Psoas muscle (tissue), 8 donors: Measurements from ENCODE around the gene CDH4. TPM values are rescaled to one million over a fixed set of nuclear protein-coding genes. Genes with fewer than 3 reads are reported as not detected.
"Not testable (repeated sequence)": the region's sequence is repeated elsewhere in the genome, so short reads cannot be mapped to it uniquely, and the experiment has no call there.

Experiments used
- ATAC-seq, 4 donors: fragments of 200-7000 bp; cut with Tn5 transposase; one replicate each; pipeline ENCODE4 v1.9.1; 2020; ENCODE audit warnings: moderate library complexity in 3 of 4, mild to moderate bottlenecking in 2 of 4
- DNase-seq, 2 donors: peaks; one replicate each; pipeline ENCODE4 v3.0.0-alpha.2; 2020
- H3K27ac ChIP-seq: fragments of 200-600 bp; one replicate; pipeline ENCODE4 v1.8.0; 2022
- H3K27me3 ChIP-seq, 3 donors: fragments of 200-600 bp in 1 of 3; one replicate each; pipeline versions ENCODE4 v1.6.1 to v1.8.0; 2013 to 2022; ENCODE audit warnings: low read length in 2 of 3, mild to moderate bottlenecking in 2 of 3, moderate library complexity in 1 of 3; ENCODE audit not compliant: insufficient read depth in 3 of 3
- H3K36me3 ChIP-seq, 2 donors: fragments of 200-600 bp in 1 of 2; one replicate each; pipeline versions ENCODE4 v1.6.1 to v1.8.0; 2013 to 2022; ENCODE audit warnings: low read depth in 1 of 2, mild to moderate bottlenecking in 1 of 2, moderate library complexity in 1 of 2; ENCODE audit not compliant: insufficient read depth in 1 of 2
- H3K4me1 ChIP-seq: fragments of 200-600 bp; one replicate; pipeline ENCODE4 v1.8.0; 2022
- H3K4me3 ChIP-seq: fragments of 200-600 bp; one replicate; pipeline ENCODE4 v1.8.0; 2022; ENCODE audit warnings: mild to moderate bottlenecking
- H3K9me3 ChIP-seq: fragments of 200-600 bp; one replicate; pipeline ENCODE4 v1.8.0; 2022
- WGBS, 3 donors: extraction: QIAGEN DNeasy Blood & Tissue Kit; methylation state at CpG; one replicate each; pipeline versions ENCODE4 v1.1.6 to v1.1.7; 2013; 5-methylcytosine and 5-hydroxymethylcytosine counted together
- intact Hi-C, 2 donors: fragments of 100-400 bp; cut with DNase I; formaldehyde crosslinking; loops; one replicate each; pipeline versions ENCODE4 v1.11.0 to v1.14.2; 2022
- polyA plus RNA-seq, 3 donors: library from polyadenylated mRNA; stranded (reverse); fragments of 200-250 nt; gene quantifications; one replicate each; pipeline ENCODE4 v1.2.3, GENCODE V29; 2013
- total RNA-seq, 4 donors: library from RNA; stranded (reverse); fragmentation: NEBNext Ultra II Directional in 2 of 4; extraction: Animal tissue kit (Norgen Biotek cat#: 25700) in 2 of 4; gene quantifications; one replicate each; pipeline versions ENCODE4 v1.2.1 to v1.2.4, GENCODE V29; 2021 to 2023
- TF ChIP-seq, protein P1 (sequence below): fragments of 200-600 bp; IDR thresholded peaks from one replicate; pipeline ENCODE4 v1.8.0; 2022; ENCODE audit warnings: antibody characterized with exemption
- donor health status: healthy with polysubstance abuse.
- donor health status: DM: no; HTN: no; CAD: no; lungs with moderate emphysema.
- donor health status: Bipolar disorder and iron deficiency.
- donor health status: healthy.
- donor health status: DM: yes; HTN: yes; CAD: no.
- donor health status: DM: no; HTN: no; CAD: no.
- donor health status: DM: no; HTN: no; CAD: no.
- donor health status: DM: yes; HTN: yes; CAD: no.

Gene CDH4
- total and polyA plus RNA-seq, 7 donors: 0.26 to 1.0 (median 0.34) TPM

DNA sequence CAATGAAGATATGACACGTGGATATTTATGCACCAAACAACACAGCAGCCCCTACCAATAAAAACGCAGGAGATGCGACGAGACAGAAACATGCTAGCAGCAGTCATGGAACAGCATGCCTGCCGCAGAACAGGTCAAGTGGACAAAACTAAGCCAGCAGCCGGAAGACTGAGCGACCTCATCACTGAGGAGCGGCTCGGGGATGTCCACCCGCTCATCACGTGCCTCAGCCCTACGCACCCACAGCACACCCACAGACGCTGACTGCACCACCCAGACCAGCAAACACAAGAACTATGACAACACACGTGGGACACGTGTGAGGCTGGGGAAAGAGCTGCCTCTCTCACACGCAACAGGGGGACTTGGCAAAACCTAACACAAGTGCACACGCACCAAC lies 731.9 kb downstream of the CDH4 start:
- intact Hi-C loops: no loop called here
- DNase-seq (no peak), ATAC-seq (no peak)
- no peaks in the 10 kb centered on the region for H3K4me1 ChIP-seq
- 83 to 88% (median 85%) methylated on average over 17 of the region's 17 CpGs for WGBS, 3 donors
- no peaks in the 10 kb centered on the region for H3K9me3 ChIP-seq
- peaks cover 0 to 23% of the 10 kb centered on the region in 2 donors for H3K36me3 ChIP-seq
- H3K27me3 ChIP-seq: no peaks in the 10 kb centered on the region
- no peak overlapping the region for H3K4me3 ChIP-seq
- no peak overlapping the region for H3K27ac ChIP-seq
- TF ChIP-seq, protein P1, sequence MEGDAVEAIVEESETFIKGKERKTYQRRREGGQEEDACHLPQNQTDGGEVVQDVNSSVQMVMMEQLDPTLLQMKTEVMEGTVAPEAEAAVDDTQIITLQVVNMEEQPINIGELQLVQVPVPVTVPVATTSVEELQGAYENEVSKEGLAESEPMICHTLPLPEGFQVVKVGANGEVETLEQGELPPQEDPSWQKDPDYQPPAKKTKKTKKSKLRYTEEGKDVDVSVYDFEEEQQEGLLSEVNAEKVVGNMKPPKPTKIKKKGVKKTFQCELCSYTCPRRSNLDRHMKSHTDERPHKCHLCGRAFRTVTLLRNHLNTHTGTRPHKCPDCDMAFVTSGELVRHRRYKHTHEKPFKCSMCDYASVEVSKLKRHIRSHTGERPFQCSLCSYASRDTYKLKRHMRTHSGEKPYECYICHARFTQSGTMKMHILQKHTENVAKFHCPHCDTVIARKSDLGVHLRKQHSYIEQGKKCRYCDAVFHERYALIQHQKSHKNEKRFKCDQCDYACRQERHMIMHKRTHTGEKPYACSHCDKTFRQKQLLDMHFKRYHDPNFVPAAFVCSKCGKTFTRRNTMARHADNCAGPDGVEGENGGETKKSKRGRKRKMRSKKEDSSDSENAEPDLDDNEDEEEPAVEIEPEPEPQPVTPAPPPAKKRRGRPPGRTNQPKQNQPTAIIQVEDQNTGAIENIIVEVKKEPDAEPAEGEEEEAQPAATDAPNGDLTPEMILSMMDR: no peak

DNA sequence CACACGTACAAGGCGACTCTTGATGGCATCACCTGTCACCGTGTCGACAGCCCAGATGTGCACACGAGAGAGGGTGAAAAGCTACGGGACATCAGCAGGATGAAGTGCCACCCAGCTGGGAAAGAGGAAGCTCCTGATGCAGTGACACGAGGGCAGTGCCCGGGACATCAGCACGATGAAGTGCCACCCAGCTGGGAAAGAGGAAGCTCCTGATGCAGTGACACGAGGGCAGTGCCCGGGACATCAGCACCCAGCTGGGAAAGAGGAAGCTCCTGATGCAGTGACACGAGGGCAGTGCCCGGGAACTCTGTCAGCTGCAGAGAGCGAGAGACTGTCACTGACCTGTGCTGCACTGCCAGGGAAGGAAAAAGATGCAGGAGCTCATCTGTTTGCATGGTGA lies 732.4 kb downstream of the CDH4 start:
- H3K27ac ChIP-seq, H3K4me3 ChIP-seq, H3K9me3 ChIP-seq, H3K27me3 ChIP-seq, intact Hi-C loops, ATAC-seq, H3K4me1 ChIP-seq, DNase-seq: not testable (repeated sequence)
- 86 to 91% (median 88%) methylated on average over 14 of the region's 14 CpGs for WGBS, 3 donors
- peaks cover 0 to 23% of the 10 kb centered on the region in 2 donors for H3K36me3 ChIP-seq

DNA sequence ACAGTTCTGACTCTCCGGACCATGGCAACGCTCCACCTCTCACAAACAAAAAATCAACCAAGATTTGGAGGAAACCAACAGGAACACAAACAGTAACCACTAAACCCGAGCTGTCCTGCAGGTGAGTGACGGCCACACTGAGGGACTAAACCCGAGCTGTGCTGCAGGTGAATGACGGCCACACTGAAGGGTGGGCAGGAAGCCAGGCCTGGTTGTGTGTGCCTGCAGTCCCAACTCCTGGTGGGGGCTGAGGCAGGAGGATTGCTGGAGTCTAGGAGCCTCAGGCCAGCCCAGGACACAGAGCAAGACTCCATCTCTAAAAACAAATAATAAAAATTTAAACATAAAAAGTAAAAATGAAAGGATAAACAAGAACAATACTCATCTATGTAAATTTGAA lies 733.0 kb downstream of the CDH4 start:
- no peak for DNase-seq
- 89 to 92% (median 90%) methylated on average over 6 of the region's 6 CpGs for WGBS, 3 donors
- intact Hi-C loops: no loop called here
- Histone ChIP-seq H3K36me3 (peaks cover 0 to 29% of the 10 kb centered on the region in 2 donors), H3K27ac (no peak overlapping the region), H3K27me3 (no peaks in the 10 kb centered on the region), H3K9me3 (no peaks in the 10 kb centered on the region), H3K4me3 (no peak overlapping the region), H3K4me1 (no peaks in the 10 kb centered on the region)
- TF ChIP-seq, protein P1: no peak
- ATAC-seq: no peak

DNA sequence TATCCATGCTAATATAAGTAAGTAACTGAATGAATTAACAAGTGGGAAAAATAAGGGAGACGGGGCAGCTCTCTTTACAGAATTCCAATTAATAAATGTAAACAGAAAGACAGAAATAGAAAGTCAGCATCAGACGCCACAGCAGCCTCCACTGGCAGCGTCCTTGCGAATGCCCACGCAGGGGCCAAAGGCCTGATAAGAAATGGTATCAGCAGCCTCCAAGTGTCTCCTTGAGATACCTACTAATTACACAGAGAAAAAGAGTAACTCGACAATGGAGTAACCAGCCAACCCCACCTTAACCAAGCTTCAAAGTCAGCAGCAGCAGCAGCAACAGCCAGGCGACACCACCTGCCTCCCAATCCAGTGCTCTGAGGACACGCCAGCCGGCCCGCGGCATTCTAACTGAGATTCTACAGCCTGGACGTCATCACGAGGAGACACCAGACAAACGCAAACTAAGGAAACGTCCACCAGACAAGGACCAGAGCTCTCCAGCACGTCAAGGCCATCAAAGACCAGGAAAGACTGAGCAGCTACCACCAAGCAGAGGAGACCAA lies 734.8 kb downstream of the CDH4 start:
- TF ChIP-seq, protein P1: no peak
- no peak overlapping the region for H3K27ac ChIP-seq
- 76 to 87% (median 78%) methylated on average over 16 of the region's 16 CpGs for WGBS, 3 donors
- ATAC-seq (no peak), DNase-seq (no peak)
- peaks cover 0 to 45% of the 10 kb centered on the region in 2 donors for H3K36me3 ChIP-seq
- H3K9me3 ChIP-seq: peaks cover 6% of the 10 kb centered on the region
- H3K4me1 ChIP-seq: no peaks in the 10 kb centered on the region
- no peak overlapping the region for H3K4me3 ChIP-seq
- H3K27me3 ChIP-seq: no peaks in the 10 kb centered on the region
- intact Hi-C loops: no loop called here

DNA sequence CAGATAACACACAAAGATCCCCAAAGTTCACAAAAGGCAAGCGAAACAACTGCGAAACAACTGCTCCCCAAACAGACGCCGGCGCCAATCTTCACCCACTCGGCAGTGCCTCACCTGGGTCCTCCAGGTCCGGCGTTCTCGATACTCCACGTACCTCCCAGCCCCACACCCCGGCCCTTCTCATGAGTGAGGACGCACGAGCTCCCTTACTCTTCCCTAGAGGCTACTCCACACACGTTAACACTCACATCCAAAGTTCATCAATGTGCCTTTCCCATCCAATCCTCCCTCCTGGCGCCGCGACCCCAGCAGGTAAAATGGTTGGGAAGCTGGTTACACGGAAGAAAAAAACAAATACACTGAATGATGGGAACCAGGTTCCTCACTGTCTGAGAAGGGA lies 736.6 kb downstream of the CDH4 start:
- intact Hi-C loops: no loop called here
- no peak overlapping the region for H3K4me3 ChIP-seq
- peaks cover 0 to 63% of the 10 kb centered on the region in 2 donors for H3K36me3 ChIP-seq
- H3K27ac ChIP-seq: no peak overlapping the region
- H3K27me3 ChIP-seq: no peaks in the 10 kb centered on the region
- H3K9me3 ChIP-seq: peaks cover 7% of the 10 kb centered on the region
- WGBS, 3 donors: 94 to 95% (median 95%) methylated on average over 18 of the region's 18 CpGs
- no peaks in the 10 kb centered on the region for H3K4me1 ChIP-seq
- TF ChIP-seq, protein P1: no peak
- DNase-seq: no peak
- no peak for ATAC-seq
